Right hindlimb (tissue), 1 donor: ENCODE results near the gene GBA2.

Source experiments
- DNase-seq: peaks from one replicate; pipeline ENCODE4 v3.0.0-alpha.2; 2018

GBA2 gene

GRCh38 chr9:35736201-35736633 lies 12.8 kb downstream of the GBA2 start:
- peak; percentile 71 for DNase-seq

GRCh38 chr9:35734096-35734495 lies 14.9 kb downstream of the GBA2 start:
- DNase-seq = no peak

GRCh38 chr9:35732800-35733541 lies 16.1 kb downstream of the GBA2 start:
- no peak for DNase-seq

- DNase-seq = peak; percentile 98
These were observed 16.7 kb downstream of the GBA2 start, which contains the start of the genes CREB3 and TLN1 for GRCh38 chr9:35732185-35732799. Gene CREB3, plus strand, starts transcription at chr9:35732666. Its CDS starts 107 bp downstream, at chr9:35732773. Gene TLN1, minus strand, starts transcription at chr9:35732195. Its CDS starts 6,501 bp downstream, at chr9:35725694.

- no peak for DNase-seq
These were observed 17.4 kb downstream of the GBA2 start for GRCh38 chr9:35731415-35732184.

- no peak for DNase-seq
These were observed 18.6 kb downstream of the GBA2 start for GRCh38 chr9:35730486-35730854.

- peak; percentile 60 for DNase-seq
These were observed 19.1 kb downstream of the GBA2 start for GRCh38 chr9:35729700-35730485.

- DNase-seq = no peak
These were observed 19.9 kb downstream of the GBA2 start for GRCh38 chr9:35729101-35729500.

GRCh38 chr9:35728041-35728971 lies 20.7 kb downstream of the GBA2 start:
- DNase-seq = peak; percentile 79

GRCh38 chr9:35727676-35728040 lies 21.4 kb downstream of the GBA2 start:
- DNase-seq = no peak

GRCh38 chr9:35726931-35727330 lies 22.1 kb downstream of the GBA2 start:
- DNase-seq = no peak

GRCh38 chr9:35725362-35725761 lies 23.7 kb downstream of the GBA2 start:
- DNase-seq = no peak

GRCh38 chr9:35723908-35724307 lies 25.1 kb downstream of the GBA2 start:
- no peak for DNase-seq

GRCh38 chr9:35723426-35723825 lies 25.6 kb downstream of the GBA2 start:
- no peak for DNase-seq

- no peak for DNase-seq
These were observed 29.5 kb downstream of the GBA2 start for GRCh38 chr9:35719546-35719945.

GRCh38 chr9:35718721-35719511 lies 30.1 kb downstream of the GBA2 start:
- no peak for DNase-seq

GRCh38 chr9:35717132-35717870 lies 31.7 kb downstream of the GBA2 start:
- DNase-seq = no peak

- peak; percentile 11 for DNase-seq
These were observed 32.8 kb downstream of the GBA2 start for GRCh38 chr9:35716230-35716629.

GRCh38 chr9:35714579-35715252 lies 34.3 kb downstream of the GBA2 start:
- no peak for DNase-seq

- DNase-seq = no peak
These were observed 34.9 kb downstream of the GBA2 start for GRCh38 chr9:35714123-35714522.
